Adrenal gland (tissue), 5 donors: ENCODE measurements around the gene HMCN2.

Experiments used
- POLR2A ChIP-seq, 2 donors: fragments of 450-650 bp; IDR thresholded peaks; one replicate each; pipeline ENCODE4 v1.6.1; 2017; ENCODE audit warnings: antibody characterized with exemption in 2 of 2, mild to moderate bottlenecking in 2 of 2, moderate library complexity in 1 of 2
- TF ChIP-seq, protein P1 (sequence below), 6 experiments: fragments of 450-650 bp in 4 of 6; fragments of 200-600 bp in 2 of 6; sonication (generic) in 1 of 6; IDR thresholded peaks; 1 replicate in 5 of 6; 2 replicates in 1 of 6; pipeline versions ENCODE4 v1.5.1 to v1.8.0; 2016 to 2021; ENCODE audit warnings: antibody characterized with exemption in 6 of 6, mild to moderate bottlenecking in 2 of 6, moderate library complexity in 1 of 6
- donor health status: DM: no; HTN: no; CAD: no.

DNA sequence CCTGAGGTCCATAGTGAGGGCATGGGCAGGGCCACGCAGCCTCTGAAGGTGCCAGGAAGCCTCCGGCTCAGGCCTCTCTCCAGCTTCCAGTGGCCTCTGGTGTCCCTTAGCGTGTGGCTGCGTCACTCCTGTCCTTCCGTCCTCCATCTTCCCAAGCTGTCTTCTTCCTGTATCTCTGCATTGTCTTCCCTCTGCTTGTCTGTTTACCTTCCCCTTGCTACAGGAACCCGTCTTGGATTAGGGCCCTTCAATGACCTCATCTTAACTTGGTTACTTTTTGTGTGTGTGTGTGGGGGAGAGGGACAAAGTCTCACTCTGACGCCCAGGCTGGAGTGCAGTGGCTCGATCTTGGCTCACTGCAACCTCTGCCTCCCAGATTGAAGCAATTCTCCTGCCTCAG, 193.6 kb downstream of the HMCN2 start:
- TF ChIP-seq POLR2A (IDR thresholded peaks at IDR 0.05): no peak
- TF ChIP-seq, protein P1, sequence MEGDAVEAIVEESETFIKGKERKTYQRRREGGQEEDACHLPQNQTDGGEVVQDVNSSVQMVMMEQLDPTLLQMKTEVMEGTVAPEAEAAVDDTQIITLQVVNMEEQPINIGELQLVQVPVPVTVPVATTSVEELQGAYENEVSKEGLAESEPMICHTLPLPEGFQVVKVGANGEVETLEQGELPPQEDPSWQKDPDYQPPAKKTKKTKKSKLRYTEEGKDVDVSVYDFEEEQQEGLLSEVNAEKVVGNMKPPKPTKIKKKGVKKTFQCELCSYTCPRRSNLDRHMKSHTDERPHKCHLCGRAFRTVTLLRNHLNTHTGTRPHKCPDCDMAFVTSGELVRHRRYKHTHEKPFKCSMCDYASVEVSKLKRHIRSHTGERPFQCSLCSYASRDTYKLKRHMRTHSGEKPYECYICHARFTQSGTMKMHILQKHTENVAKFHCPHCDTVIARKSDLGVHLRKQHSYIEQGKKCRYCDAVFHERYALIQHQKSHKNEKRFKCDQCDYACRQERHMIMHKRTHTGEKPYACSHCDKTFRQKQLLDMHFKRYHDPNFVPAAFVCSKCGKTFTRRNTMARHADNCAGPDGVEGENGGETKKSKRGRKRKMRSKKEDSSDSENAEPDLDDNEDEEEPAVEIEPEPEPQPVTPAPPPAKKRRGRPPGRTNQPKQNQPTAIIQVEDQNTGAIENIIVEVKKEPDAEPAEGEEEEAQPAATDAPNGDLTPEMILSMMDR (IDR thresholded peaks at IDR 0.05): no peak
